LNCAP (cell line): ENCODE data around the gene RABGAP1.

Experiments
- TF ChIP-seq, protein P1 (sequence below): fragments of 450-650 bp; IDR thresholded peaks from 2 replicates; pipeline ENCODE4 v1.5.1; 2017; ENCODE audit warnings: mild to moderate bottlenecking

The RABGAP1 gene

DNA sequence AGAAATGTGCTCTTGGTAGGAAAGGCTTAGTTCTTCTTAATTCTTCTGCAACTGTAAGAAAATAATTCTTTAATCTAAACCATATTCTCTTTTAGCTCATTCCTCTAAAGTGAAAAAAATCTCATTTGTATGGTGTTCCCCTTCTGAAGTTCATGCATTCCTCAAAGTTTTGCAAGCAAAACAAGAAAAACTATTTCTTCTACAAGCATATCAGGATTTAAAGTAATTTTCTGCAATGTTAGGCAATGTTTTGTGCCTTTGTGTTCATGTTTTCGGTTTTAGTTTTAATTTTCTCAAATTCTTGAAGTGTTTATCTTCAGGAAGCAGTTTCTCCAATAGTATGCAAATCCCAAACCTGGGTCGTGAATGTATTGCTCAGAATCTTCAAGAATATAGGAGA lies 80.0 kb downstream of the RABGAP1 start:
- TF ChIP-seq, protein P1, sequence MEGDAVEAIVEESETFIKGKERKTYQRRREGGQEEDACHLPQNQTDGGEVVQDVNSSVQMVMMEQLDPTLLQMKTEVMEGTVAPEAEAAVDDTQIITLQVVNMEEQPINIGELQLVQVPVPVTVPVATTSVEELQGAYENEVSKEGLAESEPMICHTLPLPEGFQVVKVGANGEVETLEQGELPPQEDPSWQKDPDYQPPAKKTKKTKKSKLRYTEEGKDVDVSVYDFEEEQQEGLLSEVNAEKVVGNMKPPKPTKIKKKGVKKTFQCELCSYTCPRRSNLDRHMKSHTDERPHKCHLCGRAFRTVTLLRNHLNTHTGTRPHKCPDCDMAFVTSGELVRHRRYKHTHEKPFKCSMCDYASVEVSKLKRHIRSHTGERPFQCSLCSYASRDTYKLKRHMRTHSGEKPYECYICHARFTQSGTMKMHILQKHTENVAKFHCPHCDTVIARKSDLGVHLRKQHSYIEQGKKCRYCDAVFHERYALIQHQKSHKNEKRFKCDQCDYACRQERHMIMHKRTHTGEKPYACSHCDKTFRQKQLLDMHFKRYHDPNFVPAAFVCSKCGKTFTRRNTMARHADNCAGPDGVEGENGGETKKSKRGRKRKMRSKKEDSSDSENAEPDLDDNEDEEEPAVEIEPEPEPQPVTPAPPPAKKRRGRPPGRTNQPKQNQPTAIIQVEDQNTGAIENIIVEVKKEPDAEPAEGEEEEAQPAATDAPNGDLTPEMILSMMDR: no peak

DNA sequence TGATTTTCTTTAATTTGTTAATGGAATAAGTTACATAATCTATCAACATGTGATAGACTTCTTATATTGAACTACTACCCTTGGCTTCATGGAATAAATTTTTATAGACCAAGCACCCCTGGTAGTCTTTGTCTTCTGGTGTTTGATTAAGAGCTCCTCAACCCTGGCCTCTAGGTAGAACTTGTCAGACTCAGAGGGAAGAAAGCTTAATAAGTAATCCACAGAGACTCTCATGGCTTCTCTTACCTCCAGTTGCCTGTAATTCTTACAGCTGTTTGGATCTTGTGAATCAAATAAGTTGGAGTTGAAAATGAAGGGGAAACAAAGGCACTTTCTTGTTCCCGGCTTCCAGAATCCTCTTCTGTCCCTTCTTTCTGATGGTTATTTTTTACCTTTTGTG lies 85.6 kb downstream of the RABGAP1 start:
- TF ChIP-seq, protein P1: no peak

DNA sequence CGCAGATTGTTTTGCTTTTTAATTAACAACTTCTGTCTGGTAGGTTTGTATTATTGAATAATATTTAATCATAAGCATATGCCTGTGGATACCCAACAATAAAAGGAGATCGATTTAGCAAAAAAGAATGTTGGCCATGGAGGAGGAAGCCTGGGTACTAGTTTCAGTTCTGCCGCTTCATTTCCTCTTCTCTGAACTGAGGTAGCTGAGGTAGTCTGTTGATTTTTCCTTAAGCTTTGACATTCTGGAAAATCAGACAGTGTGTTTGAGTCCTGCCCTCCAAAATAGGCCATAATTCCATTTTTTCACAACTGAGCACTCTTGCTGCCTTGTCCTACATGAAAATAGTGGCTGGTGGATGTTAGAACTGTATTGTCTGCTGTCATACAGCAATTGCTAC lies 86.7 kb downstream of the RABGAP1 start:
- TF ChIP-seq, protein P1: no peak

DNA sequence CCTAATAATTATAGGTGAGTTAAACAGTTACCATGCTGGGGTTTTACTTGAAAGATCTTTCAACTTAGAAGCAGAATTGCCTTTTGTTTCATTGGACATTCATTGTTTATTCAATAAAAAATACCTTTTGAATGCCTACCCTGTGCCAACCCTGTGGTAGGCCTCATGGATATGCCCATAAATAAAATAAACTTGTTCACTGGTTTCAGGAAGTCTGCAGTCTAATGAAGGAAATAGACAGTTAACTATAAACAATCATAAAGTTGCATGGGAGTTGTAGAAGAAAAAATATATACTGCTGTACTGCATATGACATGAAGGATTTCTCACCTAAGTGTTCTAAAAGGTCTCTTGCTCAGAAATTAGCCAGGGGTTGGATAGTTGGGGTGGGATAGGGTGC lies 87.3 kb downstream of the RABGAP1 start:
- TF ChIP-seq, protein P1: no peak

DNA sequence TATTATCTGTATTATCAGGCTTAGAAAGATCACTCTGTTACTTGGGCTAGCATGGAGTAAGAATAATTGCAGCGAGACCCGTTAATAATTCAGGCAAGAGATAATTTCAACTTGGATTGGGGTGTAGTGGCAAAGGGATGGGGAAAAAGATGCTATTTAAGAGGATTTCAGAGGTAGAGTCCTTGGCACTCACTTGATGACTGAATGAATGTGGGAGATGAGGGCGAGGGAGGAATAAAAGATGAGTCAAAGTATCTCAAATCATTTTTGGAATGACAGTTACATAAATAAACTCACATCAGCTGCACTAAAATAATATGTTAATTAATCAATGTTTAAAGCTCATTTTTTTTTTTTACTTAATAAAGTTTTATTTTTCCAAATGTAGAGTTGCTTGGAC lies 88.2 kb downstream of the RABGAP1 start:
- TF ChIP-seq, protein P1: no peak

DNA sequence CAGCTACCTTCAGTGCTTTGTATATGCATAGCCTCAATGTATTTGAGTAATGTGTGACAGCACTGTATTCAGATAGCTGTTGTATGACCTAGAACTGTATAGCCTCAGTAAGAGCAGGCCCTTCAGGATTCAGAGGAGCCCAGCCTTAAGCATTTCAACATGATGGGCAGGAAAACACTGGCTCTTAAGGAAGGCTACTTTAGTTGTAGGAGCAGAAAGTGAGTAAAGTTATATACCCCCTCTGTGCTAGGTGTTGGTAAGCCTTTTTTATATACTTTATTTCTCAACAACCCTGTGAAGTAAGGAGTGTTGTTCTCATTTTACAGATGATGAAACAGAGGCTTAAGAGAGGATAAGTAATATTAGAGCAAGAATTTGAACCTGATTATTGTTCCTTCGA lies 91.1 kb downstream of the RABGAP1 start:
- TF ChIP-seq, protein P1: no peak

DNA sequence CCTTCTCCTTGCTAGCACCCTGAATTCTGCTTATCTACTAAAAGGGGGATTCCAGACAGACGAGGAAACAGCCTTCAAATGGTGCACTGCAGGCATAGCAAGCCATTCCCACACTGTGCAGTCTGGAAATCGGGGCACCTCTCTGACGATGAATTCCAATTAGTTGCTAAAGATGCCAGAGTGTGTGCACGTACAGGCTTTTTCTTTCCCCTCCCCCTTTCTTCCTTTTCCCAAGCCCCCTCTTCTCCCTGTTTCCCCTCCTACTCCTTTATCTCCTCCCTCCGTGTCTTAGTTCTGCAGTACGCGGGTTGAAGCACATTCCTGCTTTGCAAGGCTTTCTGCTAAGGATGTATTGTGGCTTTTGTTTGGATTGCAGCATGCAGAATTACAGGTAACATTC lies 92.5 kb downstream of the RABGAP1 start, which contains the start of gene GPR21:
Gene GPR21, plus strand, starts transcription at position 316 of the 400 bp plus-strand sequence. CDS start 900 bp downstream, outside the sequence.
- TF ChIP-seq, protein P1: no peak
